Nephron (organoid): Measurements from ENCODE around the gene NDFIP1.

ENCODE experiments used
- H3K27ac Mint-ChIP-seq, 3 experiments: 2 replicates each; pipeline ENCODE4 v1.8.0; 2020; ENCODE audit warnings: mixed read lengths in 3 of 3, mild to moderate bottlenecking in 2 of 3, moderate library complexity in 1 of 3
- H3K27me3 Mint-ChIP-seq: 2 replicates; pipeline ENCODE4 v1.8.0; 2021; ENCODE audit warnings: low read depth, mild to moderate bottlenecking, moderate library complexity, mixed read lengths
- H3K36me3 Mint-ChIP-seq: 2 replicates; pipeline ENCODE4 v1.8.0; 2020; ENCODE audit warnings: low read depth, mixed read lengths
- H3K4me1 Mint-ChIP-seq: 2 replicates; pipeline ENCODE4 v1.8.0; 2020; ENCODE audit warnings: mixed read lengths
- H3K4me3 Mint-ChIP-seq, 3 experiments: 2 replicates each; pipeline ENCODE4 v1.8.0; 2020; ENCODE audit warnings: mild to moderate bottlenecking in 3 of 3, mixed read lengths in 3 of 3, moderate library complexity in 2 of 3
- H3K9me3 Mint-ChIP-seq: 2 replicates; pipeline ENCODE4 v1.8.0; 2020; ENCODE audit warnings: mixed read lengths
- CTCF ChIP-seq, 3 experiments: fragments of 200-600 bp; sonication (generic); IDR thresholded peaks; one replicate each; pipeline ENCODE4 v1.5.0; 2021; ENCODE audit warnings: antibody characterized with exemption in 3 of 3; ENCODE audit not compliant: unreplicated experiment in 3 of 3

NDFIP1 gene

GRCh38 chr5:142201471-142201887 is 92.9 kb downstream of the NDFIP1 start:
- no peaks in the 10 kb centered on the region for H3K36me3 Mint-ChIP-seq
- H3K9me3 Mint-ChIP-seq, result no peaks in the 10 kb centered on the region
- H3K4me1 Mint-ChIP-seq, result no peaks in the 10 kb centered on the region

DNA sequence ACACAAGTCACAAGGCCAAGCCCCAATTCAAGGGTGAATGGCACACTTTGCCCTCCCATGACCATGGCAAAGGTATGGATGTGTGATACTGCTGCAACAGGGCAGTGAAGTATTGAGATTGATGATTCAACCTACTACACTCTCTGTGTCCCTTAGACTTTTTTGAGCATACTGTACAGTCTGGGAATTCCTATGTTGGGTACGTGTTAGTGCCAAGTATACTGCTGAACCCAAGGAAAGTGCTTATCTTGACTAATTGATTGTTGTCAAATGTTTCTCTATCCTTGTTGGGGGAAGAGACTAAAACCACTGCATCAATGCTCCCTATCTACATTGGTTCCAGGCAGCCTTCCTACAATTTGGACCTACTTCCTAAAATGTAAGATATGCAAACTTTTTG is 93.7 kb downstream of the NDFIP1 start:
- Mint-ChIP-seq H3K4me3 (no peak overlapping the region), H3K27me3 (peaks cover 14% of the 10 kb centered on the region), H3K36me3 (no peaks in the 10 kb centered on the region), H3K9me3 (no peaks in the 10 kb centered on the region), H3K27ac (no peak overlapping the region), H3K4me1 (no peaks in the 10 kb centered on the region)
- TF ChIP-seq CTCF (IDR thresholded peaks at IDR 0.05; ENCODE audit: unreplicated experiment in 3 of 3), result no peak

More at GRCh38 chr5:142201471-142201887, 92.9 kb downstream of the NDFIP1 start:
- peaks cover 19% of the 10 kb centered on the region for H3K27me3 Mint-ChIP-seq
- TF ChIP-seq CTCF (IDR thresholded peaks at IDR 0.05; ENCODE audit: unreplicated experiment in 3 of 3), result no peak
- no peak overlapping the region for H3K4me3 Mint-ChIP-seq
- no peak overlapping the region for H3K27ac Mint-ChIP-seq
